Transverse colon (tissue), 4 donors: ENCODE results near the gene MFAP4. TPM values are rescaled to one million over a fixed set of nuclear protein-coding genes. Genes with fewer than 3 reads are reported as not detected.
"Not testable (repeated sequence)": the region's sequence is repeated elsewhere in the genome, so short reads cannot be mapped to it uniquely, and the experiment has no call there.

ENCODE experiments used
- DNase-seq: peaks from one replicate; pipeline ENCODE4 v3.0.0-alpha.2; 2019
- H3K27ac ChIP-seq, 4 donors: fragments of 200-600 bp; sonication (generic); 2 replicates each; pipeline ENCODE4 v1.5.1; 2016 to 2018; ENCODE audit warnings: inconsistent platforms in 4 of 4
- H3K27me3 ChIP-seq: fragments of 200-600 bp; sonication (generic); 2 replicates; pipeline ENCODE4 v1.5.1; 2017; ENCODE audit warnings: inconsistent platforms
- H3K36me3 ChIP-seq, 4 donors: fragments of 200-600 bp; sonication (generic); 2 replicates each; pipeline ENCODE4 v1.5.1; 2017 to 2019; ENCODE audit warnings: inconsistent platforms in 4 of 4
- H3K4me1 ChIP-seq, 4 donors: fragments of 200-600 bp; sonication (generic); 2 replicates each; pipeline ENCODE4 v1.5.1; 2017 to 2020; ENCODE audit warnings: inconsistent platforms in 4 of 4
- H3K4me3 ChIP-seq, 4 donors: fragments of 200-600 bp; sonication (generic); 1 replicate in 1 of 4; 2 replicates in 3 of 4; pipeline versions ENCODE4 v1.5.1 to v1.6.1; 2017 to 2019; ENCODE audit warnings: inconsistent platforms in 4 of 4
- H3K9me3 ChIP-seq, 2 donors: fragments of 200-600 bp; sonication (generic); 2 replicates each; pipeline ENCODE4 v1.5.1; 2017 to 2019; ENCODE audit warnings: inconsistent platforms in 2 of 2
- CTCF ChIP-seq, 5 experiments: fragments of 200-600 bp in 3 of 5; fragments of 450-650 bp in 2 of 5; sonication (generic) in 3 of 5; IDR thresholded peaks; 1 replicate in 2 of 5; 2 replicates in 3 of 5; pipeline ENCODE4 v1.5.1; 2016 to 2017; ENCODE audit warnings: antibody characterized with exemption in 5 of 5, inconsistent platforms in 3 of 5, mild to moderate bottlenecking in 2 of 5, moderate library complexity in 1 of 5
- EP300 ChIP-seq: sonication (generic); formaldehyde crosslinking; IDR thresholded peaks from one replicate; pipeline ENCODE4 v1.6.1; 2017; ENCODE audit warnings: antibody characterized with exemption, low read depth
- POLR2A ChIP-seq: fragments of 450-650 bp; IDR thresholded peaks from one replicate; pipeline ENCODE4 v1.6.1; 2016; ENCODE audit warnings: antibody characterized with exemption, mild to moderate bottlenecking, moderate library complexity
- POLR2AphosphoS5 ChIP-seq, 3 donors: sonication (generic); formaldehyde crosslinking; IDR thresholded peaks; one replicate each; pipeline ENCODE4 v1.6.1; 2016; ENCODE audit warnings: antibody characterized with exemption in 3 of 3
- WGBS, 2 donors: methylation state at CpG; one replicate each; pipeline ENCODE4 v1.1.5; 2018; ENCODE audit warnings: low coverage in 1 of 2; 5-methylcytosine and 5-hydroxymethylcytosine counted together
- in situ Hi-C, 4 donors: fragments of 200-750 bp; cut with MboI; loops; one replicate each; pipeline versions ENCODE4 v1.15.0 to v1.15.1; 2017; ENCODE audit warnings: low sequenced_read_pairs in 3 of 4, low pct_ligation_motif_present in 1 of 4, low pct_unique_long_range_greater_than_20kb in 1 of 4
- intact Hi-C: fragments of 100-400 bp; cut with DNase I; formaldehyde crosslinking; loops from one replicate; pipeline ENCODE4 v1.15.1; 2023; ENCODE audit warnings: low total_unique reads
- total RNA-seq, 4 donors: library from RNA; depleted of rRNA; stranded (reverse); fragments of >200 nt; gene quantifications; one replicate each; pipeline ENCODE4 v1.1.0, GENCODE V29; 2016

Gene MFAP4
- total RNA-seq, 4 donors from 2014 or later: 39.7 to 67.3 (median 51.5) TPM

- Histone ChIP-seq H3K27me3 (no peaks in the 10 kb centered on the region), H3K4me3 (no peak overlapping the region), H3K27ac (no peak overlapping the region), H3K4me1 (peaks cover 8 to 14% (median 12%) of the 10 kb centered on the region in 4 donors), H3K36me3 (no peaks in the 10 kb centered on the region), H3K9me3 (no peaks in the 10 kb centered on the region)
- 88% methylated on average over 1 to 5 of the region's 5 CpGs for WGBS, 2 donors
- no peak for DNase-seq
- TF ChIP-seq CTCF (IDR thresholded peaks at IDR 0.05): no peak
- TF ChIP-seq EP300: no peak
- TF ChIP-seq POLR2A: no peak
- TF ChIP-seq POLR2AphosphoS5 (IDR thresholded peaks at IDR 0.05): no peak
- in situ Hi-C loops: loop anchor here (5.0 to 25.0 kb wide), 5 partner anchors 85 to 405 kb away; partner anchors contain the start of gene ALDH3A2 (in 1 of the 4)
- intact Hi-C loops: loop anchor here (10.0 kb wide), 2 partner anchors 145 to 405 kb away; no protein-coding TSS in a partner anchor
Observed at GRCh38 chr17:19359856-19360255, 27.1 kb downstream of the MFAP4 start.

- no peak for TF ChIP-seq EP300
- TF ChIP-seq POLR2A: no peak
- TF ChIP-seq CTCF (IDR thresholded peaks at IDR 0.05): no peak
- Histone ChIP-seq H3K4me3 (no peak overlapping the region), H3K4me1 (peaks cover 8 to 14% (median 12%) of the 10 kb centered on the region in 4 donors), H3K9me3 (no peaks in the 10 kb centered on the region), H3K36me3 (no peaks in the 10 kb centered on the region), H3K27me3 (no peaks in the 10 kb centered on the region), H3K27ac (no peak overlapping the region)
- DNase-seq: no peak
- intact Hi-C loops (no loop called here), in situ Hi-C loops (loop anchor here in 3 of 4 donors (25.0 kb wide), 2 partner anchors 278 to 403 kb away; partner anchors contain the start of gene ALDH3A2 (in 1 of the 3))
- 85 to 93% methylated on average over 5 to 7 of the region's 7 CpGs for WGBS, 2 donors
Observed at GRCh38 chr17:19359151-19359550, 27.8 kb downstream of the MFAP4 start.

GRCh38 chr17:19357761-19358160 lies 29.2 kb downstream of the MFAP4 start:
- H3K4me3 ChIP-seq: no peak overlapping the region
- intact Hi-C loops: no loop called here
- peaks cover 8 to 9% (median 8%) of the 10 kb centered on the region in 4 donors for H3K4me1 ChIP-seq
- no peak overlapping the region for H3K27ac ChIP-seq
- no peaks in the 10 kb centered on the region for H3K36me3 ChIP-seq
- in situ Hi-C loops: loop anchor here in 3 of 4 donors (25.0 kb wide), 2 partner anchors 280 to 405 kb away; partner anchors contain the start of gene ALDH3A2 (in 1 of the 3)
- WGBS, 2 donors: 86% methylated on average over 7 of the region's 7 CpGs; no CpG with 5 or more reads in 1 of the 2 donors
- no peaks in the 10 kb centered on the region for H3K9me3 ChIP-seq
- DNase-seq: no peak
- no peaks in the 10 kb centered on the region for H3K27me3 ChIP-seq
- TF ChIP-seq CTCF (IDR thresholded peaks at IDR 0.05) (no peak), EP300 (no peak), POLR2A (no peak), POLR2AphosphoS5 (IDR thresholded peaks at IDR 0.05) (no peak)

- Histone ChIP-seq H3K27ac (no peak overlapping the region), H3K4me1 (peaks cover 8 to 9% (median 8%) of the 10 kb centered on the region in 4 donors), H3K9me3 (no peaks in the 10 kb centered on the region), H3K4me3 (no peak overlapping the region), H3K27me3 (no peaks in the 10 kb centered on the region), H3K36me3 (no peaks in the 10 kb centered on the region)
- DNase-seq: no peak
- intact Hi-C loops (no loop called here), in situ Hi-C loops (loop anchor here in 3 of 4 donors (25.0 kb wide), 2 partner anchors 280 to 405 kb away; partner anchors contain the start of gene ALDH3A2 (in 1 of the 3))
- 82 to 83% methylated on average over 2 to 7 of the region's 7 CpGs for WGBS, 2 donors
- TF ChIP-seq POLR2AphosphoS5 (IDR thresholded peaks at IDR 0.05): no peak
Observed at GRCh38 chr17:19357351-19357750, 29.6 kb downstream of the MFAP4 start.

- H3K4me3 ChIP-seq: no peak overlapping the region
- DNase-seq: no peak
- no peak overlapping the region for H3K27ac ChIP-seq
- in situ Hi-C loops: loop anchor here in 3 of 4 donors (25.0 kb wide), 2 partner anchors 283 to 408 kb away; partner anchors contain the start of gene ALDH3A2 (in 1 of the 3)
- no peaks in the 10 kb centered on the region for H3K27me3 ChIP-seq
- no peak for TF ChIP-seq POLR2A
- no peak for TF ChIP-seq EP300
- TF ChIP-seq POLR2AphosphoS5 (IDR thresholded peaks at IDR 0.05): no peak
- TF ChIP-seq CTCF (IDR thresholded peaks at IDR 0.05): no peak
- no peaks in the 10 kb centered on the region for H3K4me1 ChIP-seq
- H3K9me3 ChIP-seq: no peaks in the 10 kb centered on the region
- intact Hi-C loops: no loop called here
- WGBS, 2 donors: 80 to 85% methylated on average over 6 of the region's 6 CpGs
- no peaks in the 10 kb centered on the region for H3K36me3 ChIP-seq
Observed at GRCh38 chr17:19354748-19355147, 32.2 kb downstream of the MFAP4 start.

GRCh38 chr17:19353401-19353800 lies 33.6 kb downstream of the MFAP4 start:
- DNase-seq, H3K27me3 ChIP-seq, H3K36me3 ChIP-seq, intact Hi-C loops, H3K9me3 ChIP-seq, H3K27ac ChIP-seq, H3K4me1 ChIP-seq, H3K4me3 ChIP-seq: not testable (repeated sequence)
- in situ Hi-C loops: loop anchor here in 3 of 4 donors (25.0 kb wide), 2 partner anchors 284 to 409 kb away; partner anchors contain the start of gene ALDH3A2 (in 1 of the 3)
- WGBS, 2 donors: 81 to 90% methylated on average over 8 to 11 of the region's 11 CpGs
